Measurements from ENCODE around the gene ZCCHC24. TPM values are rescaled to one million over a fixed set of nuclear protein-coding genes. Genes with fewer than 3 reads are reported as not detected.

The ZCCHC24 gene
- total RNA-seq, 1 donor from 2014 or later, result 34.7 TPM

GRCh38 chr10:79412516-79412915, 32.9 kb downstream of the ZCCHC24 start:
- Histone ChIP-seq H3K27me3 (ENCODE audit: low read depth) (no peaks in the 10 kb centered on the region), H3K36me3 (peaks cover 9% of the 10 kb centered on the region), H3K4me1 (peaks cover 83% of the 10 kb centered on the region), H3K4me3 (no peak overlapping the region), H3K9me3 (no peaks in the 10 kb centered on the region), H3K27ac (no peak overlapping the region)
- intact Hi-C loops (cut with DNase I), result no loop called here
- no peak for ATAC-seq
- no peak for TF ChIP-seq CTCF (IDR thresholded peaks at IDR 0.05)
- DNase-seq, result peak; percentile 16

- intact Hi-C loops (cut with DNase I), result no loop called here
- Histone ChIP-seq H3K4me3 (no peak overlapping the region), H3K27ac (no peak overlapping the region), H3K9me3 (no peaks in the 10 kb centered on the region), H3K36me3 (peaks cover 8% of the 10 kb centered on the region), H3K27me3 (ENCODE audit: low read depth) (no peaks in the 10 kb centered on the region), H3K4me1 (peaks cover 83% of the 10 kb centered on the region)
- no peak for TF ChIP-seq CTCF (IDR thresholded peaks at IDR 0.05)
- DNase-seq, result peak; percentile 49
- no peak for ATAC-seq
These were observed 33.6 kb downstream of the ZCCHC24 start for GRCh38 chr10:79411546-79412495.

- TF ChIP-seq CTCF (IDR thresholded peaks at IDR 0.05), result no peak
- ATAC-seq (no peak), DNase-seq (peak; percentile 34)
- H3K27ac ChIP-seq, result no peak overlapping the region
- H3K36me3 ChIP-seq, result no peaks in the 10 kb centered on the region
- no peaks in the 10 kb centered on the region for H3K9me3 ChIP-seq
- no peaks in the 10 kb centered on the region for H3K27me3 ChIP-seq (ENCODE audit: low read depth)
- intact Hi-C loops (cut with DNase I), result no loop called here
- peaks cover 83% of the 10 kb centered on the region for H3K4me1 ChIP-seq
- H3K4me3 ChIP-seq, result no peak overlapping the region
These were observed 34.9 kb downstream of the ZCCHC24 start for GRCh38 chr10:79410315-79411094.

- H3K4me3 ChIP-seq, result no peak overlapping the region
- H3K36me3 ChIP-seq, result no peaks in the 10 kb centered on the region
- H3K27me3 ChIP-seq (ENCODE audit: low read depth), result no peaks in the 10 kb centered on the region
- ATAC-seq (no peak), DNase-seq (peak; percentile 42)
- H3K4me1 ChIP-seq, result peaks cover 89% of the 10 kb centered on the region
- peak overlapping the region; percentile 32 for H3K27ac ChIP-seq
- intact Hi-C loops (cut with DNase I), result no loop called here
- H3K9me3 ChIP-seq, result no peaks in the 10 kb centered on the region
- no peak for TF ChIP-seq CTCF (IDR thresholded peaks at IDR 0.05)
These were observed 35.7 kb downstream of the ZCCHC24 start for GRCh38 chr10:79409726-79410085.

GRCh38 chr10:79409038-79409725, 36.2 kb downstream of the ZCCHC24 start:
- intact Hi-C loops (cut with DNase I), result no loop called here
- H3K27me3 ChIP-seq (ENCODE audit: low read depth), result no peaks in the 10 kb centered on the region
- no peak for TF ChIP-seq CTCF (IDR thresholded peaks at IDR 0.05)
- DNase-seq, result peak; percentile 12
- H3K4me1 ChIP-seq, result peaks cover 91% of the 10 kb centered on the region
- H3K27ac ChIP-seq, result peak overlapping the region; percentile 32
- no peaks in the 10 kb centered on the region for H3K9me3 ChIP-seq
- no peak overlapping the region for H3K4me3 ChIP-seq
- no peaks in the 10 kb centered on the region for H3K36me3 ChIP-seq
- no peak for ATAC-seq
